Activated CD8-positive, alpha-beta memory T cell treated with anti-CD3 and anti-CD28 coated beads, Interleukin-2, amount 50 U/mL, for 1 hour (primary cell): Measurements from ENCODE around the gene ATF5.
"Not testable (repeated sequence)": the region's sequence is repeated elsewhere in the genome, so short reads cannot be mapped to it uniquely, and the experiment has no call there.

ENCODE experiments used
- DNase-seq: peaks from one replicate; pipeline ENCODE4 v3.0.0-alpha.2; 2020; ENCODE audit errors: extremely low read depth

Gene ATF5

DNA sequence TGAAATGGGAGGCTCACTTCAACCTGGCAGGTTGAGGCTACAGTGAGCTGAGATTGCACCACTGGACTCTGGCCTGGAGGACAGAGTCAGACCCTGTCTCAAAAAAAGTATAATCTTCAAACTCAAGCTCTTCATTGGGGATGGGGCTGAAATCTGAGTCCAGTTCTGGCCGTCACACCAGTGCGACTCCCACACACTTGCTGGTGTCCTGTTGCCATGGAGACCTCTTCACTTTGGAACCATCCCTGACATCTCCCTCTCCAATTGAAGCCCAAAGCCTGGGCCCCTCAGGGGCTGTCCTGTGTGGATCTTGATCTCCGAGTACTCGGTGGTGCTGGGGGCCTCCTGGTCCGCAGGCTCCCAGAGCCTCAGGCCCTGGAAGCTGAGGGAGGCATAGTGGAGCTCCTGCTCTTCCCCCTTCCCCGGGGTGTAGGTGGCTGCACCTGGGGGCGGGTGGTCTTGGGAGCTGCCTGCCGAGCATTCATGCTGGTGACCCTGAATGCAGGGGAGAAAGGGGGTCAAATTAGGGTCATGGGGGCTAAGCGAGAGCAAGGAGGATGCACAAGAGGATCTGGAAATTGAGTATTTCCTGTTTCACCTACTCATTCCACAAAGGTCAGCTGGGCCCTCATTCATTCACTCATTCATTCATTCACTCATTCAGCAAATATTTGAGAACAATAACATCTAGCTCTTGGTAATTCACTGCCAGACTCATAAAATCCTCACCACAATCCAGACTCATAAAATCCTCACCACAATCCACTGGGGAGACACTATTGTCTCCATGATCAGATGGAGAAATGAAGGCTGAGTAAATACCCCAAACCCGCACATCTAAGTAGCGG is 21.0 kb downstream of the ATF5 start:
- DNase-seq: no peak

DNA sequence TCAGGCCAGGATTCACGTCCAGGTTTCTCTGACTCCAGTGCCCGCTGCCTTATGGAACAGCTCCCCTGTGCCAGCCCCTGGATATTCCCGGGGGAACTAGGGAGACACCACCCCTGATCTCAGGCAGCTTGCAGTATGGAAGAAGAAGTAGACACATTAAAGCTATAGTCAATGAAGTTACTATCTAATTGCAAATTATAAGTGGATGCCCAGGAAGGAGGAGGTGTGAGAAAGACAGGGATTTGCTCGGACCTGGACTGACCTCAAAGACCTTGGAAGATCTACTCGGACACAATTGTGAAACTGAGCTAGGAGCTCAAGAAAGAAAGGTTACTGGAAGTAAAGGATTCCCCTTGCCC is 21.6 kb downstream of the ATF5 start:
- no peak for DNase-seq

DNA sequence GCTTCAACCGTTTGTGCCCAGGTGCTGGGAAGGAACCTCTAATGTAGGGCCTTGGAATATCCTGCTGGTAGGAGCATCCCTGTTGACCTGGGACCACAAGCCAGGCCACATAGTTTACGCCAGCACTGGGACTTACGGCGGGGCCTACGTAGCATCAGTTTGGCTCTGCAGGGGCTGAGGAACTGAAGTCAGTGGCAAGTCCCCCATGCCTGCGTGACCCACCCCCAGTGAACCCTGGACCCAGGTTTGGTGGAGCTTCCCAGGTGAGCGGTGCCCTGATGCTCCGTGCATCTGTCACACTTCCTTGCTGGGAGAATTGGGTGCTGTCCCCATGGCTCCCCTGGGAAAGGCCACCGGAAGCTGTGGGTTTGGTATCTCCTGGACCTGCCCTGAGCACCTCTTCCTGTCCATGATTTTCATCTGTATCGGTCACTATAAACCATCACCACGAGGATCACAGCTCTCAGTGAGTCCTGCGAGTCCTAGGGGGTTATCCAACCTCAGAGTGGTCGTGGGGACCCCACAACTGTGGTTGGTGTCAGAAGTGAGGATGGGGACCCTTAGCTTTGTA is 22.0 kb downstream of the ATF5 start:
- no peak for DNase-seq

DNA sequence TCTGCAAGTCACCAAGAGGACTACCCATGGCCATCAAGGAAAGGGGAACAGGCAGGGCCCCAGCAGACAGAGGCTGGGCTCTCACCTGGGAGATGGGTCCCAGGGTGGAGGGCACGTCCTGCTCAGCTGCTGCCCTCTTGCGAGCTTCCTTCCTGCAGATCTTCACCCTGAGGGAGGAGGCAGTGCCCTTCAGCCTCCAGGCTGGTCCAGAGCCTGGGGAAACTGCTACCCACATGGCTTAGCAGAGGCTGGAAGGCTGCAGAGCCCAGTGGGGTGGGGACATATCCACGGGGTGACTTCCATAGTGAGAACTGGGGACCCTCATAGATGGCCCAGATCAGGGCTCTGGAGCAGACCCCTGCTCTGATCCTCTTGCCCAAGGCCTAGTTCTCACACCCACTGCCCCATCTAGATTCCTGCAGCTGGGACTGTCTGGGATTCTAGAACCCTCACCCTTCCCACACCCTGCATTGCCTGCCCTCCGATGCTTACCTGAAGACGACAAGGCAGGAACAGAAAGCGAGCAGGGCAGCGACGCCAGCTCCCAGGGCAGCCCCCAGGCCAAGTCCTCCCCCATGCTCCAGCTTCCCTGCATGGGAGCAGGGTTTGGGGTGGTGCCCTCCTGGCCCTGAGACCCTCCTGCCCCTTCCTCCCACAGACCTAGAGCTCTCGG is 22.9 kb downstream of the ATF5 start:
- no peak for DNase-seq

DNA sequence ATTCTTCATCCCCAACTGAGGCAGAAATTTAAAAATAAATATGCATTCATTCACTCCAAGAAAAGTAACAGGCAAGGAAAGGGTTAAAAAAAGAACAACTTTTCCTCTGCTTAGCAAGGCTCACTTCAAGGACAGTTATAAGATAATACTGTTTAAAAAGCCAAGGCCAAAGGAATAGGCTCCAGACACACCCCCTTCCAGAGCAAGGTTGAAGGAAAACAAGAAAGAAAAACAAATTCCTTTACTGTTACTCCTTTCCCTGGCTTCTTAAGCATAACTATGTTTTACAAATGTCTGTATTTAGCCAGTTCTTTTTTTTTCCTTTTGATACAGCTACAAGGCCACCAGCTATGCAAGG is 23.5 kb downstream of the ATF5 start:
- no peak for DNase-seq

DNA sequence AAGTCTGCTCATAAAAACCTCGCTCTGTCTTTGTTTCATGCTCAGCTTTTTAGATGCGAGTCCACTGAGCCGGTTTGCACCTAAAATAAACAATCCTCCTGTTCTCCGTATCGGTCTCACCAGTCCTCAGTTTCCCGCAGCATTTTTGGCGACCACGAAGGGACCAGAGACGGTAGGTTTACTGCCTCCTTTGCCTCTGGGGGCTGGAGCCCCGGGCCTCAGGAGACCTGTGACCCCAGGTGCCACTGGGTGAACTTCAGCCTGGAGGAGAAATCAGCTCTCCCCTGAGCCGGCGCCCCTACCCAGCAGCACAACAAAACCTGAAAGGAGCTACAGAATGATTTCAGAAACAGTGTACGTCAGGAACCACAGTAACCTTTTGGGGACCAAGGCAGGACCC is 23.9 kb downstream of the ATF5 start:
- no peak for DNase-seq

DNA sequence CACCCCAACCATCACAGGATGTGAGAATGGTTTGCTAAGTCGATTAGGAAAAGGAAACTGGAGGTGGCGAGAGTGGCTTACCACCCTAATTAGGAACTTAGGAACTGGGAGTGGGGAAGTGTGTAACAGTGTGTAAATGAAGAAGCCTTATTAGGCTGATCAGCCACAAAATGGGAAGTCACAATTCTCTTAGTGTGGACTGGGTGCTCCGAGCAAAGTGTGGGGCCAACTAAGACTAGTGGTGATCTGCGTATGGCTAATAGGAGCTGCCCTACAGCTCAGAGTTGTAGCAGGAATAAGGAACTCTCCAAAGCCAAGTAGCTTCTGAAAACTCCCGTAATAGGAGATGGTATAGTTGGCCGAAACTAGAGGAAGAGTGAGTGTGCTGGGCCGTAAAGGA is 24.4 kb downstream of the ATF5 start:
- no peak for DNase-seq

DNA sequence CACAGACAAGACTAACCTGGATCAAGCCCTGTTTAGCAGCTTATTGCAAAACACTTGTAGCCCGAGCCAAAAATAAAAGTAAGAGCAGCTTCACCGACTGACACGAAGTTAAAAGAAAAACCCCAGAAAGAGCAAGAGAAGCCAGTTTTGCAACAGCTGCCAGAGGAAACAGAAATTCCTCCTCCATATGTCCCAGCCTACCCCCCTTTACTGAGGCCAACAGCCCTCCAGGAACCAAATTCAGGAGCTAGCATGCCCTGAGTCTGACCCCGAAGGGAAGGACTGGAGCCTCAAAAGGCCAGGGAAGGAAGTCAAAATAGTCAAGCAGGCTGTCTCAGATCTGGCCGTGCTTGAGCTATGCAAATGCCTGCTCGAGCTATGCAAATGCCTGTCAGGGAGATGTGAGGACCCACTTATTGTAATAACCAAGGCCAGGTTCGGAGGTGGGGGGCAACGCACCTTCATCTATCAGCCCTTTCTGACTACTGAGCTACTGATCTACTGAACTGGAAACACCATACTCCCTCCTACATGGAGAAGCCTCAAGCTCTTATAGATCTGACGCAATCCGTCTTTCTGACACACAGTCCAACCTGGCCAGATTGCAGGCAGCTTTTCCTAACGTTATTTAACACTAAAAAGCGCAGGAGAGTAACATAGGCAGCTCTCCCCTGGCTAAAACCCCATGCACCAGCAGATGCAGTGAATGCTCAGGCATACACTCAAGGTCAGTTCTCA is 25.3 kb downstream of the ATF5 start:
- DNase-seq: no peak

DNA sequence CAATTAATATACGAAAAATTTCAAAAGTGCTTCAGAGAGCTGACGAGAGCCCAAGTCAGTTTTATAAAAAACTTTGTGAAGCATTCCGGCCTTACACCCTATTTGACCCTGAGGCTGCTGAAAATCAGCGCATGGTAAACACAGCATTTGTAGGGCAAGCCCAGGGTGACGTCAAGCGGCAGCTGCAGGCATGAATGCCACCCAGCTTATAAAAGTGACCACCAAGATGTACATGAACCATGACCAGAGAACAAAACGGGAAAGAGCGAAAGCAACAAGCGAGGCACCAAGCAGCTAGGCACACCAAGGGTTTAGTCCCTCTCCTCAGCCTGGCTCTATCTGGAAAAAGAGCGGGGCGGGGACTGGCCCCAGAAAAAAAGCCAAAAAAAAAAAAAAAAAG is 25.9 kb downstream of the ATF5 start:
- DNase-seq: no peak

DNA sequence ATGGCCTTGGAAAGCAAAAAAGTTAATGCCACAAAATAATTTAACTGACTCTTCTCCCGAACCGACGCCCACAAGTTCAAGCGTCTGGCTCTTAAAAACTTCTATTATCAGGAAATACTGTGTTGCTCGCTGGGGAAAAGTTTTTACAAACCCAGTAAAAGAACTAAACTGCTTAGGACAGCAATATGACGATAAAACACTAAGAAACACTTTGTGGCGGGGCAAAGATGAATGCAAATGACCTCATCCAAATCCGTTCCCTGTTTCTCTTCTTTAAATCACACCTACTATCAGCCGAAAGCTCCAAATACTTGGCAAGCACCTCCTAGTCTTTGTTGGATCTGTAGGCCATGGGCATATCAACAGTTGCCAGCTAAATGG is 27.1 kb downstream of the ATF5 start:
- no peak for DNase-seq

DNA sequence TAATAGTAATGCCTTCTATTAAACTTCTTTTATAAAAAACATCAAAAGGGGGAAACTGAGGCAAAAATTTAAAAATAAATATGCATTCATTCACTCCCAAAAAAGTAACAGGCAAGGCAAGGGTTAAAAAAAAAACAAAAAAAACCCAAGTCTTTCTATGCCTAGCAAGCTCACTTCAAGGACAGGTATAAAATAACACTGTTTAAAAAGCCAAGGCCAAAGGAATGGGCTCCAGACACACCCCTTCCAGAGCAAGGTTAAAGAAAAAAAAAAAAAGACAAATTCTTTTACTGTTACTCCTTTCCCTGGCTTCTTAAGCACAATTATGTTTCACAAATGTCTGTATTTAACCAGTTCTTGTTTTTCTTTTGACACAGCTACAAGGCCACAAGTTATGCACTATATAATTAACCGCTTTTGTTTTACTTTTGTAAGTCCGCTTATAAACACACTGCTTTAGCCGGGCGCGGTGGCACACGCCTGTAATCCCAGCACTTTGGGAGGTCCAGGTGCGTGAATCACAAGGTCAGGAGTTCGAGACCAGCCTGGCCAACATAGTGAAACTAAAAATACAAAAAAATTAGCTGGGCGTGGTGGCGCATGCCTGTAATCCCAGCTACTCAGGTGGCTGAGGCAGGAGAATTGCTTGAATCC is 28.4 kb downstream of the ATF5 start:
- DNase-seq: no peak

DNA sequence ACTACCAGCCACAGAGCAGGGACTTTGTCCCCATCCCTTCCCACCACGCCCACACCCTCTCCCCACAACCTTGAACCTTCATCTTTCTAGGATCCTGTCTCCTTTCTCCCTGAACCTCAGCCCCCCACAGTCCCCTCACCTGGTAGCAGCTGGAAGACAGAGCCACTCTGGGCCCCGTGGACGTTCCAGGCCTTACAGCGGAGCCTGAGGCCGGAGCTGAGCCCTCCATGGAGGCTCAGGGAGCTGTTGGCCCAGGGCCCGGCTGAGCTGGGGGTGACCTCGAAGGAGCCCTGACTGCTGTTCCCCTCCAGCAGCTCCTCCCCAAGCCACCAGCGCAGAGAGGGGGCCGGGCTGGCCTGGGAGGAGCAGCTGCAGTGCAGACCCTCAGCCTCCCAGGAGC is 29.1 kb downstream of the ATF5 start:
- not testable (repeated sequence) for DNase-seq

DNA sequence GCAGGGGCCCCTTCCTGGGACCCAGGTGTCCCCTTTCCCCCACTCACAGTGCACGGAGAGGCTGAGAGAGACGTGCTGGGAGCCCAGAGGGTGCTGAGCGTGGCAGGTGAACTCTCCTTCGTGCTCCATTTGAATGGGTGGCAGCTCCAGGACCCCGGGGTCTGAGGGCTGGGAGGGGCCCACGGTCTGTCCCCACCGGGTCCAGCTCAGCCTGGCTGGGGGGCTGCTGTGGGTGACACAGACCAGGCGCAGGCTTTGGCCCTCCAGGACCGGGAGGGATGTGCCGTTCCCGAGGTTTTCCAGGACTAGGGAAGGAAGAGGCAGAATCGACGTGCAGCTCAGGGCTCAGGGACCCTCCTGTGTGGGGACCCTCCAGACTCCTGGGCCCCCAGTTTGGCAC is 29.6 kb downstream of the ATF5 start:
- not testable (repeated sequence) for DNase-seq

DNA sequence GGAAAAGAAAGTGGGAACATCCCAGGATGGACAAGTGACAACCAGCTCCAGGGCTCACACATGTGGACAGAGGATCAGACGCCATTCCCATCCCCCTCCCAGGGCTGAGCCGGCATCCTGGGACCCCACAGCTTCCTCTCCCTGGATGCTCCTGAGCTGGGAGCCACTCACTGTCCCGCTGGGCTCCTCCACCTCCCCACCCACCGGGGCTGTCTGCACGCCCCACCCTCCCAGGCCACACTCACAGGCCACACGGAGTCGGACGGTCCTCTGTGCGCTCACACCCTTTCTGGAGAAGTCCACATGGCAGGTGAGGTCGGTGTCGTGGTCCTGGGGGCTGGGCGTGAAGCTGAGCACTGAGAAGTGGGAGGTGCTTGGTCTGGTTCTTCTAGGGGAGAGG is 30.9 kb downstream of the ATF5 start:
- DNase-seq: not testable (repeated sequence)

DNA sequence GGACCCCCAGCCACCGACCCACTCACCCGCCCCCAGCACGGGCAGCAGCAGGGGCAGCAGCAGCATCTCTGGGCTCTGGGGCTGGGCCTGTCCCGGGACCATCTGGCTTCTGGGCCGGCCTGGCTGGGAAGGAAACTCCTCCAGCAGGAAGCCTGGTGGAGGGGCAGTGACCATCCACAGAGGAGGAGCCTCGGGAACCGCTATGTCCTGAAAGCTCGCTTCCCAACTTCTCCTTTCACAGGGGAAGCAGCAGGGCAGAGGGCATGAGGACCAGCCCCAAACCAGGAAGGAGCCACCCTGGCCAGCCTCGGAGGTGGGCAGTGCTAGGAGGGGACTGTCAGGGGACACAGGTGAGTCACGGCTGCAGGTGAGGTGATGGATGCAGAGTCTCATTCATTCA is 32.0 kb downstream of the ATF5 start, which contains the start of gene SIGLEC11:
Gene SIGLEC11, minus strand, starts transcription at position 193 of the 400 bp plus-strand sequence. Its CDS starts 91 bp downstream, at position 102.
- DNase-seq: not testable (repeated sequence)

DNA sequence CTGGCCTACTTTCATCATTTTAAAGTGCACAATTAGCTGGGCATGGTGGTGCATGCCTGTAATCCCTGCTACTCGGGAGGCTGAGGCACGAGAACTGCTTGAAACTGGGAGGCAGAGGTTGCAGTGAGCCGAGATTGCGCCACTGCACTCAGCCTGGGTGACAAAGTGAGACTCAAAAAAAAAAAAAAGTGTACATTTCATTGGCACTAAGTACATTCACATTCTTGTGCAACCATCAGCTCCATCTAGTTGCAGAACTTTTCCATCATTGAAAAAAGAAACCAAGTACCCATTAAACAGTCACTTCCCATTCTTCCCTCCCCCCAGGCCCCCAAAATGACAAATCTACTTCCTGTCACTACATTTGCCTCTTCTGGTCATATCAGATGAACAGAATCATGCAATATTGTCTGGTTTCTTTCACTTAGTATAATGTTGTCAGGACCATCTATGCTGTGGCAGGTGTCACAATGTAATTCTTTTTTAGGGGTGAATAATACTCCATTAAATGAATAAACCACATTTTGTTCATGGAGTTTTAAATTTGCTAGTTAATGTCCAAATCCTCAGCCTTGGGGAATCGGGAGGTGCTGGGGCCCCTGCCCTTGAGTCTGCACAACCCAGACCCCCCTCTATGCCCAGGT is 39.4 kb downstream of the ATF5 start:
- DNase-seq: no peak

DNA sequence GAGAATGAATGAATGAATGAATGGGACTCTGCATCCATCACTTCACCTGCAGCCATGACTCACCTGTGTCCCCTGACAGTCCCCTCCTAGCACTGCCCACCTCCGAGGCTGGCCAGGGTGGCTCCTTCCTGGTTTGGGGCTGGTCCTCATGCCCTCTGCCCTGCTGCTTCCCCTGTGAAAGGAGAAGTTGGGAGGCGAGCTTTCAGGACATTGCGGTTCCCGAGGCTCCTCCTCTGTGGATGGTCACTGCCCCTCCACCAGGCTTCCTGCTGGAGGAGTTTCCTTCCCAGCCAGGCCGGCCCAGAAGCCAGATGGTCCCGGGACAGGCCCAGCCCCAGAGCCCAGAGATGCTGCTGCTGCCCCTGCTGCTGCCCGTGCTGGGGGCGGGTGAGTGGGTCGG is 40.4 kb downstream of the ATF5 start:
- DNase-seq: not testable (repeated sequence)

DNA sequence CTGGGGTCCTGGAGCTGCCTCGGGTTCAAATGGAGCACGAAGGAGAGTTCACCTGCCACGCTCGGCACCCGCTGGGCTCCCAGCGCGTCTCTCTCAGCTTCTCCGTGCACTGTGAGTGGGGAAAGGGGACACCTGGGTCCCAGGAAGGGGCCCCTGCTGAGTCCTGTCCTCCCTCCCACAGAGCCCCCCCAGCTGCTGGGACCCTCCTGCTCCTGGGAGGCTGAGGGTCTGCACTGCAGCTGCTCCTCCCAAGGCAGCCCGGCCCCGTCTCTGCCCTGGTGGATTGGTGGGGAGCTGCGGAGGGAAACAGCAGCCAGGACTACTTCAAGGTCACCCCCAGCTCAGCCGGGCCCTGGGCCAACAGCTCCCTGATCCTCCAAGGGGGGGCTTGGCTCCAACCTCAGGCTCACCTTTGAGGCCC is 43.0 kb downstream of the ATF5 start:
- no peak for DNase-seq

DNA sequence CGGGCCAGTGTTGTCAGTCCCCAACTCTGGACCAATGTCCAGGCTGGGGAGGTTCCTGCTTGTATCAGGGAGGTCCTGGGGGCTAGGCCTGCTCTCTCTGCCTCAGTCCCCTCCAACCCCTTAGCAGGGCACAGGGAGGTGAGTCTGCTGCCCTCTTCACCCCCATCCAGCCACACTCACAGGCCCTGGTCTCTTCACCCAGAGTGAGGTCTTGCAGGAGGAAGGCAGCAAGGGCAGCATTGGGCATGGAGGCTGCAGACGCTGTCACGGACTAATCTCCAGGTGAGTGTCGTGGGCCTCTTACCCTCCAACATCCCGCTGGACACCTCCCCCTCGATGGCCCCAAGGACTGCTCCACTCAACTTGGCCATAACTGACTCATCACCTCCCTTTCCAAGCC is 43.8 kb downstream of the ATF5 start:
- DNase-seq: no peak

DNA sequence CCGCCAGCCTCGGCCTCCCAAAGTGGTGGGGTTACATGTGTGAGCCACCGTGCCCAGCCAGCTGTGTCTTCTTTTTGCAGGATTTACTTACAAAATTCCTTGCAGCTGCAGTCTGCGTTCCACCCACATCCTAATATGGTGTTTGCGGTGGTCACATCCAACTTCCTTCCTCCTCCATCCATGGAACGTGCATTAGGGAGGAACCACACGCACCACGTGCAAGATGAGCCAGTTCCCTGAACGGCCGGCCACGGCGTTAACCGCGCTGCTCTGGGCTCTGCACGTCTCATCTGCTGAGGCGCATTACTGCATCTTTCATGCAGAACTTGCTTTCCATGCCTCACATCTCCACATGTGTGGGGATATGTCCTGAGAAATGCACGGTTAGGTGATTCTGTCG is 45.0 kb downstream of the ATF5 start:
- no peak for DNase-seq

DNA sequence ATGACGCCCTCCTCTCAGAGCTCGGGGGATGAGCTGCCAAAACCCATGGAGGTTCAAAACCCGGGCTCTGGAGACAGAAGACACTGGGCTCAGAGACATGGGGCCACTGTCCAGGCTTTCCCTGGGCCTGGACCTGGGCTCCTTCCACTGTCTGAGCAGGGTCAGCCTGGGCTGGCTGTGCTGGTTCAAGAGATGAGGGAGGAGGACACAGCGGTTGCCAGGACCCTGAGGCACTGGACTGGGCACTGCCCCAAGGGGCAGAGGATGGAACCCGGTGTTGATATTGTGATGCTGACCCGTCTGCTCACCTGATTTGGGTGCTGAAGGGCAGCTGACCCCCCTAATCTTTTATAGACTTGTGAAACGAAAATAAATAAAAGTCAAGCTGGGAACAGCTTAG is 46.0 kb downstream of the ATF5 start:
- DNase-seq: no peak
